GM19023 (cell line): ENCODE measurements around the gene SPAG9.
A peak's percentile ranks its signal among the peaks of the same experiment; 100 is the strongest.

Experiments
- ATAC-seq: cut with Tn5 transposase; IDR thresholded peaks from one replicate; pipeline ENCODE4 v1.9.1; 2021; ENCODE audit warnings: mild to moderate bottlenecking, moderate library complexity; ENCODE audit not compliant: unreplicated experiment

Gene SPAG9

DNA sequence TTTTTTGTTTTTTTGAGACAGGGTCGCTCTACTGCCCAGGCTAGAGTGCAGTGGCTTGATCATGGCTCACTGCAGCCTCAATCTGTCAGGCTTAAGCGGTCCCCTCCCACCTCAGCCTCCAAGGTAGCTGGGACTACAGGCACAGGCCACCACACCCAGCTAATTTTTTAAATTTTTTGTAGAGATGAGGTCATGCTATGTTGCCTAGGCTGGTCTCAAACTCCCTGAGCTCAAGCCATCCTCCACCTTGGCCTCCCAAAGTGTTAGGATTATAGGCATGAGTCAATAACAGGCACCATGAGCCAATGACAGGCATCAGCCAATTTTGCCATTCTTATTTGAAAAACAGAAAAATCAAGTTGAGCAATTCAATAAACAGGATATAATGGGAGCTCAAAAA lies 125.0 kb downstream of the SPAG9 start:
- no peak for ATAC-seq

DNA sequence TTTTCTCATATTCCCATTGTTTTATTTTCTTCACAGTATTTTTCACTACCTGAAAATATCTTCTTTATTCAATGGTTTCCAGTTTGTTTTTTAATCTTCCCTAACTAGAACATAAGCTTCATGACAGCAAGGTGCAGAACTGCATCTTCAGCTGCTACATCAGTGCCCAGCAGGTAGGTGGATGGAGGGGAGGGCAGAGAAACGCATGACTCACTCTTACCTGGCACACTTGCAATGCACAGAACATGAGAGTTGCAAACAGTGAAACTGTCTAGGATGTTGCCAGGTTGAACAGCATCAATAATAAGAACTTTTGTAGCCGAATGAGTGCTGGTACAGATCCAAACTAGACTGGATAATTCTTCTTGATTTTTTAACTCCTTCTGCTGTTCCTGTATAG lies 127.1 kb downstream of the SPAG9 start:
- no peak for ATAC-seq

DNA sequence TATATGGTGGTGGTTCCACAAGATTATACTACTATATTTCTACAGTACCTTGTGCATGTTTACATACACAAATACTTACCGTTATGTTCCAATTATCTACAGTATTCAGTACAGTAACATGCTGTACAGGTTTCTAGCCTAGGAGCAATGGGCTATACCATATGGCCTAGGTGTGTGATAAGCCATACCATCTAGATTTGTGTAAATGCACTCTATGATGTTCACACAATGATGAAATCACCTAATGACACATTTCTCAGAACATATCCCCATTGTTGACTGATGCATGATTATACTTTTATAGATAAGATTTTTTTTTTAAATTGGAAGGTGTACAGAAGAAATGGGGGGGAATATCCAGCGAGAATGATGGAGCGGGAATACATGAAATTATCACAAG lies 131.5 kb downstream of the SPAG9 start:
- ATAC-seq: no peak

DNA sequence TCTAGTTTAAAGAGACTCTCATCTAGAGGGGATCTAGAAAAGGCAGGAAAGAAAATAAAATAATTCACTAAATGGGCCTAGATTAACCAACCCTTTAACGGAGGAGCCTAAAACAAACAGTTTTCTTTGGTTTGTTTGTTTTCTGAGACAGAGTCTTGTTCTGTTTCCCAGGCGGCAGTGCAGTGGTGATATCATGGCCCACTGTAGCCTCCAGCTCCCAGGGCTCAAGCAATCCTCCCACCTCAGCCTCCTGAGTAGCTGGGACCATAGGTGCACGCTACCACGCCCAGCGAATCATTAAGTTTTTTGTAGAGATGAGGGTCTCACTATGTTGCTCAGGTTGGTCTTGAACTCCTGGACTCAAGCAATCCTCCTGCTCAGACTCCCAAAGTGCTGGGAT lies 132.2 kb downstream of the SPAG9 start:
- no peak for ATAC-seq

DNA sequence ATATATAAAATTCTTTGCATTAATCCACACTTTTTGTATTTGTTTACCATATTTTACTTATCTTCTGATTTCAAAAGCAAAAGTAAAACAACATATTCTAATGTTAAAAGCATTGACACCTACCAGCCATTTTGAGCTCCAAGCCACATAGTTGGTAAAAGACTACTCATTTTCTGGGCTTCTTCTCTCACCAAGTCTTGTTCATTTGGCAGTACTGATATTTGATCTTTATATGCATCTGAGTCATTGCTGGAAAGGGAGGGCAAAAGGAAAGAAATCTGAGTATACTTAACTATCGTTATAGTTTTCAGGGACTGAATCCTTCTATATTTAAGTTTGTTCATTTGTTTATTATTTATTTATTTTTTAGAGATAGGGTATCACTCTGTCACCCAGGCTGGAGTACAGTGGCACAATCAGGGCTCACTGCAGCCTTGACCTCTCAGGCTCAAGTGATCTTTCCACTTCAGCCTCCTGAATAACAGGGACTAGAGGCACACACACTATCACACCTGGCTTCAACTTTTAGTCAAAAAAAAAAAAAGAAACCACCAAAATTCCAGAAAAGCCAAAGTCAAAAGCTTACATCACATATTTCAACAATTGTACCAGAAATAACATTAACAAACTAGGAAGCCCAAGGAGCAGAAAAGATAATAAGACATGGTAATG lies 133.5 kb downstream of the SPAG9 start:
- ATAC-seq: no peak

DNA sequence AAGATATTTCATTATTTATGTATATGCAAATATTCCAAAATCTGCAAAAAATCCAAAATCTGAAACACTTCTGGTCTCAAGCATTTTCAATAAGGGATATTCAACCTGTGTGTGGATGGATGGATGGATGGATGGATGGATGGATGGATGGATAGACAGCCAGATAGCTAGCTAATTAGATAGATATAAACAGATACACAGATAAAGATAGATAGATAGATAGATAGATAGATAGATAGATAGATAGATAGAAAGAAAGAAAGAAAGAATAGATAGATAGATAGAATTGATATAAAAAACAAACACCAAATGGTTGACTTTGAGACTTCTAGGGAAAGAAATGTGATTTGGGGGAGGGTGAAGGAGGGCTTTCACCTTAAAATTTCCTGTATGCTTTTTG lies 139.4 kb downstream of the SPAG9 start:
- ATAC-seq: no peak

DNA sequence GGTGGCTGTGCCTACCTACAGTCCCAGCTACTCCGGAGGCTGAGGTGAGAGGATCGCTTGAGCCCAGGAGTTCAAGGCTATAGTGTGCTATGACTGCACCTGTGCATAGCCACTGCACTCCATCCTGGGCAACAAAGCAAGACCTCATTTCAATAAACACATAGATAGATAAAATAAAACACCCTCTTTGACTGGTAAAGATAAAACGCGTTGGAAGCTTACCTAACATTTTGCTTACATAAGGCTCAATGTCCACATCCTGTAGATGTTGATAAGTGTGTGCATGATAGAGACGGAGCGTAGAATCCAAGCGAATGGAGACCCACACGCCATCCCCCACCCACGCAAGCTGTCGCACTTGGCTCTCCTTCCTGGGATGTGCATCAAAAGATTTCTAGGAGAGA lies 141.1 kb downstream of the SPAG9 start:
- no peak for ATAC-seq

DNA sequence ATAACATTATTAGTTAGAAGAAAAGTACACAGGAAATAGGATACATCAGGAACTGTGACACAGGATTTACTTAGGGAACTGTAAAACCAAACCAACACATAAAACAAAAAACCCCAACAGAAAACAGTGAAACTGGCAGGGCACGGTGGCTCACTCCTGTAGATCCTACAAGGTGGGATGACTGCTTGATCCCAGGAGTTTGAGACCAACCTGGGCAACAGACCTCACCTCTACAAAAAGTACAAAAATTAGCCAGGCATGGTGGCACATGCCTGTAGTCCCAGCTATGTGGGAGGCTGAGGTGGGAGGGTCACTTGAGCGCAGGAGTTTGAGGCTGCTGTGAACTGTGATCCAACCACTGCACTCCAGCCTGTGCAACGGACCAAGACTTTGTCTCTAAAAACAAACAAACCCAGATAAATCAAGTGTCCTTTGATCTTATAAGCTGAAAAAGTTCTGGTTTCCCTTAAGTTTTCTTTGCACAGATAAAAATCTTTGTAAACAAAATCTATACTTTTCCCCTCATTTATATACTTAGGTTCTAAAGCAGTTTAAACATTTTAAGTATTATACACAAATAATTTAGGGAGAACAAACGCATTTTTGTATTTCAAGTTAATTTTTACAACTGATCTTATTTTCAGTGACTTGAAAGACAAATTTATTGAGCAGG lies 143.0 kb downstream of the SPAG9 start:
- no peak for ATAC-seq

DNA sequence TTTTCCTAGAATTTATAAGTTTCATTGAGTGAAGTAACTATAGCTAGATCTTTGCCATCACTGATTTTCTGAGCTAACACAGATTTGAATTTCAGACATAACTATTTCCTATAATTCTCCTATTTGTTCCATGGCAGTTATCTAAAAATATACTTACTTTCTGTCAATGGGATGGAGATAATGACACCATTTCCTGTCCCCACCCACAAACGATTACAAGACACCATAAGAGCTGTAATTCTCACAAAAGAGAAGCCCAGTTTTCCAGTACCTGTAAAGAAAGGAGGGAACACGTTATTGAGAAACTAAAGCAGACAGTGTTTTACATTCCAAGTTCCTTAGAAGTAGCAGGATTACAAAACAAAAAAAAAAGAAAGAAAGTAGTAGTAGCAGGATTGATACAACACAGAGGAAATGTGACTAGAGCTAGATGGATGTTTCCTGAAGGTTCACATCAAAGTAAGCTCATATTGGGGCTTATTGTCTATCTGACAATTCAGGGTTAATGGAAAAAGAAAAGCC lies 143.7 kb downstream of the SPAG9 start:
- no peak for ATAC-seq

DNA sequence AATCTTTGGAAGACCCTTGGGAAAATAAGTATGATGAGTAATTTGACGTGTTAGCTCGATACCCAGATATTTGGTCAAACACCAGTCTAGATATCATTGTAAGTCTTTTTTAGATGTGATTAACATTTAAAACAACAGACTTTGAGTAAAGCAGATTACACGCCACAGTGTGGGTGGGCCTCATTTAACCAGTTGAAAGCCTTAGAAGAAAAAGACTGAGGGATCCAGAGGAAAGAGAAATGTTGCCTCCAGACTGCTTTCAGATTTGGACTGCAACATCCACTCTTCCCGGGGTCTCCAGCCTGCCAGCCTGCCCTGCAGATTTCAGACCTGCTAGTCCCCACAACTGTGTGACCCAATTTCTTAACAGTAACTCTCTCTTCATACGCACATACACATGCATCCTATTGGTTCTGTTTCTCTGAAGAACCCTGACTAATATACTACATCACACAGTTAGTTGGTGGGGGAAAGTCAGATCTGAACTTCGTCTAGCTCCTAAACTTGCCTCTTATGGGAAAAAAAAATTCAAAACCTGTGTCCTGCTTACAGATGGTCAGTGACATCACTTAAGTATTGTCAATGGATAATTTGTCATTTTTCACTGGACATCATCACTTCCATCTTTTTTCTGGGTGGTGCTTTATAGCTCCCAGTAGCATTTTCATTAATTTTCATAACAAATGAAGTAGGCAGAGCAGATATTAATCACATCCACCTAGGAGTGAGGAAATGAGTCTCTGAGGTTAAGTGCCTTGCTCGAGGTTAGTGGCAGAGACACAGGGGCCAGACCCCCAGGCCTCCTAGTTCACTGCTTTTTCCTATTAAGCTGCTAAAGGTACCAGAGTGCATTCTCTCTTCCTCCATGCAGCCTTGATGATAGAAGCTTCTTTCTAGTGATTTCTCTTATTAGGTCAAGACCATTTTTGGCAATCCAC lies 146.8 kb downstream of the SPAG9 start:
- no peak for ATAC-seq

DNA sequence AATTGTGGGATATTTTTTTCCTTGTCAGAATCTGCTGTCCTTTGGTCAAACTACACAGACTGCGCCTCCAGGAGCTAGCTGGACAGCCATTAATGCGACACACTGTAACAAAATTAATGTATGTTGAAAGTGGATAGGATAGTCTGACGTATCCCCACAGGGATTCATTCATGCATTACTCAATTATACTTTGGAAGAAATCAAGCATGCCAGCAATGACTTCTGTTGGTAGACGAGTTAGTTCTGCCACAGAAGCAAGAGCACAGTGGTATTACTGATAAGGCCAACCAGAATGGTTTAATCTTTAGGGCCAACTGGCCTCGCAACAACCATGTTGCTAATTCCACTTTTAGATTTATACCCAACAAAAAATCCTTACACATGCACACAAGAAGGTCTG lies 148.1 kb downstream of the SPAG9 start:
- no peak for ATAC-seq

DNA sequence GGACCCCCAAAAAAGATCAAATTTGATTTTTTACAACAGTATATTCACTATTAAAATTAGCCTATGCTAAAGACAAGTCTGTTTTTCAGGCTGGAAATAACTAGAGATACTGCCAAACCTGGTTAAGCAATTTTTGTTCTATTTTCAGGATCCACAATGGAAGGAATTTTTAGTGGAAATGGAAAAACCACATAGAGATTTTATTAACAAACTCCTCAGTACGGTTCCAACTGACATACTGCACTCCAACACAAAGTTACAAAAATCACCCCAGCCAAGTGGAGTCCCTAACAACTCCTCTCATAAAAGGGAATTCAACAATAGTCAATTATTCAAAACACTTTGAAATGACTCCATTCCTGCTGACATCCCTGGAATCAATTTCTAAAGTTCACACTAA lies 152.9 kb downstream of the SPAG9 start:
- no peak for ATAC-seq

DNA sequence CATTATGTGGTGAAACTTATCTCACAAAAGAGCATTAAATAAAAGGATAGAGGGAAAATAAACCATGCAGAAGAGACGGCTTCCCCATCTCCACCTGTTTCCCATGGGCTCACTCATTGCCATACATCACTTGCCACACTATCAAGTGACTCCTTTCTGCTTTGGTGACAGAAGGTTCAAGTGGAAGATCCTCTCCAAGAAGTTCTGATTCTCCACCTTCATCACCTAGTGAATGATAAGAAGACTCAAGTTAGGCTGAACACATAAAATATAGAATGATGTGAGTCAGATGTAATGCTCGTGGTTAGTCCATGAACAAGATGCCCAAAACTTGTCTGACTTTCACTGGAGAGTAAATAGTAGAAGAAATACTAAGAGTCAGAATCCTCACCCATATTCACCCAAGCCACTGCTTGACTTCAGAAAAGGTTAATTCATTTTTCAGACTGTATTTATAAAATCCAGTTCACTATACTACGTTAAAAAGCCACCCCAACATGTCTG lies 154.5 kb downstream of the SPAG9 start:
- no peak for ATAC-seq

DNA sequence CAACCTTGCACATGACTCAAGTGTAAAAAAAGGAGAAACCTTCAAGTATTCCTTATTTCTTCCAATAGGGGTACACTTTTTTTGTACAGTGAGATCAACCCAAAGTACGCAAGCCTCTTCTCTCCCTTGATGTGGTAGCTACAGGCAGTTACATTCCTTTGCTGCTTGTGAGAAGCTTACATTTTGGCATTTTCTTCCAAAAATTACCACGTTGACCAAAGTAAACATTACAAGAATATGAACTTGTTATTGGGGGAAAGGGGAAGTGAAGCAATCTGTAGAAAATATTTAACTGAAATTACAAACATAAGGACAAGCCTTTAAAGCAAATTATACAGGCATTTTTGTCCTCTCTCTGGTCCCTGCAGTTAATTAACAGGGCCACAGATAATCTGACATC lies 157.5 kb downstream of the SPAG9 start:
- ATAC-seq: no peak

DNA sequence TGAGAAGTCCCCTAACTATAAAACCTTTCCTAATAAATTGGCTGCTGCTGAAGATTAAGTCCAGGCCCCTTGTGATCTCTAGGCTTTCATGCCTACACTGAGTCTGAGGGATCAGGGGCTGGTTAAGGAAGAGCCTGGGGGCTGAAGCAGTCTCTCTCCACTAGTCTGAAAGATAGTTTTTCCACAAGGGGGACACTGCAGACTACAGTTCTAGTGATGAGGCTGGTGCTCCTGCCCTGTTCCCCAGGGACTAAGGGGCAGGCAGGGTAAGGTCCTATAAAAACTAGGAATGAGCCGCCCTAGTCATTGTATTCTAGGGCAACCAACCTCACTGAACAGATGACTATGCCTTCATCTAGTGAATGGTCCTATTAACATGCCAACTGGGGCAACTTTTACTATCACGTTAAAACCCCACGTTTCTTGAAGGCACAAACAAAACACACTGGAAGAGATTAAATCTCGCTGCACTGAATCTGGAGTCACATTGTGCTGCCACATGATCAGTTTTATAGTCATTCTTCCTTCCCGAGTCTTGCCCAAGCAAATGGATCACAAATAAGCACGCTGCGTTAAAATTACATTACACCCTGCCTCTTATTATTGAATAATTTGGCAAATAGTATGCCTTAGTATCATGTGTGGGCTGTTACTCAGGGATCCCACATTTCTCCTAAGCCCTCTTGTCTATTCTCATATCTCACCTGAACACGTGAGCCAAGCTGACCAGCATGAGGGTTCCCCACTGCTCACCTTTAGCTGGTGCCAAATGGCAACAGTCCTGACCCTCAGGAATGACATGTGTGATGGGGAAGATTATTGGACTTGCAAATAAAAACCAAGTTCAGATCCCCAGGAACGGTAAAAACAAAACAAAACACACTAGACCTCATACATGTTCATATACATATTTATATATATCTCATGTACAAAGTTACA lies 159.1 kb downstream of the SPAG9 start:
- no peak for ATAC-seq

DNA sequence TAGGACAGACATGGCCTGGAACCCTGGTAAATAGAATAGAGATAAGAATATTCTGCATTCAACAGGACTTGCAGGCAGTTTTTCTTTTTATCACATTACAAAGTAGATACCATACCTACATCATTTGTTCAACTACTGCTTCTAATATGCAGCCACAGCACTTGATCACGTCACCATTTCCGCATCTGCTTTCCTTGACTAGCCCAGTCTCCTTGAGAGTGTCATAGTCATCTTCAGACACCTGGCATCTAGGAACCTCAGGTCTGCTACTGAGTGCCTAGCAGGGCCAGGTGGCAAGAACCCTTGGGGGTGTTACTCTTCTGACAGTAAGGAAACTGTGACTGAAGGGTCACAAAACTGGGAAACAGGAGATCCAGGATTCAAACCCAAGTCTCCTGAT lies 161.3 kb downstream of the SPAG9 start:
- no peak for ATAC-seq

DNA sequence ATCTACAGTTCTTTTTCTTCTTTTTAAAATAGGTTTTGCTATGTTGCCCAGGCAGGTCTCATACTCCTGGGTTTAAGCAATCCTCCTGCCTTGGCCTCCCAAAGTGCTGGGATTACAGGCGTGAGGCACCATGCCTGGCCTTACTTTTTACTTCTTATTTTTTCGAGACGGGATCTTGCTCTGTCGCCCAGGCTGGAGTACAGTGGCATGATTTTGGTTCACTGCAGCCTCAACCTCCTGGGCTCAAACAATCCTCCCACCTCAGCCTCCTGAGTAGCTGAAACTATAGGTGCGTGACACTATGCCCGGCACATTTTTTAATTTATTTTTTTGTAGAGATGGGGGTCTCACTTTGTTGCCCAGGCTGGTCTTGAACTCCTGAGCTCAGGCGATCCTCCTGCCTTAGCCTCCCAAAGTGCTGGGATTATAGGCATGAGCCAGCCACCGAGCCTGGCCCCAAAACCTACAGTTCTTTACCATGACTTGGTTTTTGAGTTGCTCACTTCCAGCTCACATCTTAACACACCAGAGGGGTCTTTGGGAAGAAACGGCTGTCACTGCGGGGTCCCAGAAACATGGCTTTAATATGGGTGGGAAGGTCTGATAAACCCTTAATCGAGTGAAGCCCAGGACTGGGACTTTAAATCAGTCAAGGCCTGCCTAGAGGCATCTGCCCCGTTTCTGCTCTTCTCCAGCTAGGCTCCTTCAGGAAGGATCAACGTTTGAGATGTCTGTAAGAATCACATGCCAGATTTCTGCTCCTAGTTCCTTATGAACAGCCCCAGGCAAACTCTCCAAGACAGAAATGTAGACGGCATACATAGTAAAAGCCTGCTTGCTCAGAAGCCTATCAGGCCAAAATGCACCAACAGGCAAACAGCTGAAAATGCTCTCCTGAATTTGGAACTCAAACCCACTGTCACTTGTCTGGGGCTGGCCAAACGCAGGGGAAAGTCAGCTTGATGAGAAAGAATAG lies 162.8 kb downstream of the SPAG9 start:
- no peak for ATAC-seq

DNA sequence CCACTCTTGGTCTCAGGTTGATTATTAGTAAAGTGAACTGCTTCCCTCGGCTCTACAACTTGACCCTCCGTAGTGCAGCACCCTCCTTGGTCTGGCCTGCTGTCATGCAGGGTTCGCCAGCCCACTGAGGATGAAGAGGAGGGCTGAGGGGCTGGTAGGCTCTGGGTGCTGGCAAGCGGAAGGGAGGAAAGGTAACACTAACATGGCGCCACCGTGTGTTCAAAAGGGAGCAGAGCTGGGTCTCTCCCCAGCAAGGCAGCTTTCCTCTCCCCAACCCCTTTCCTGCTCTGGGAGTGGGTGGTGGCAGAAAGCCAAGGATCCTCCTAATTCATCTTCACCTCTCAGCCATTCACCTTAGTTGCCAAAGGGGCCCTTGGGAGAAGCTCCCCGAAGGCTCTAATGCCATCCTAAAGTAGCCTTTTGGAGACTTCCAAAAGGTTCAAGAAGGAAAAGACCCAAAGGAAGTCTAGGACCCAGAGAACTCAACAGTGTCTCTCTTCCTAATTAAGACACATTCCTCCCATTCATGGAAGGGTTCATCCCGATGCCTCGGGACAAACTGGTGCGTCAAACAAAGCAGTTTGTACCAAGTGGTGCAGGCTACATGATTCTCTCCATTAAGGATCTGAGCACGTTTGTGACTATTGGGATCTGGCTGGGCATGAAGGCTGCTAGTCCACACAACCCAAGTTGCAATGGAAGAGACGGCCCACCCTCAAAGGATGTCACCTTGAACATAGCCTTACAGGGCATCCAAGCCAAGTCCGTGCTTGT lies 163.7 kb downstream of the SPAG9 start:
- ATAC-seq: peak; percentile 55
